Effector CD4-positive, alpha-beta T cell (primary cell): ENCODE data around the gene NBEA.
"Not testable (repeated sequence)": the region's sequence is repeated elsewhere in the genome, so short reads cannot be mapped to it uniquely, and the experiment has no call there.

Experiments
- DNase-seq: peaks from one replicate; pipeline ENCODE4 v3.0.0-alpha.2; 2020

Gene NBEA

GRCh38 chr13:35309706-35310105 lies 367.6 kb downstream of the NBEA start:
- no peak for DNase-seq

GRCh38 chr13:35332134-35332533 lies 390.1 kb downstream of the NBEA start:
- DNase-seq, result no peak

GRCh38 chr13:35333157-35333556 lies 391.1 kb downstream of the NBEA start:
- DNase-seq, result no peak

DNA sequence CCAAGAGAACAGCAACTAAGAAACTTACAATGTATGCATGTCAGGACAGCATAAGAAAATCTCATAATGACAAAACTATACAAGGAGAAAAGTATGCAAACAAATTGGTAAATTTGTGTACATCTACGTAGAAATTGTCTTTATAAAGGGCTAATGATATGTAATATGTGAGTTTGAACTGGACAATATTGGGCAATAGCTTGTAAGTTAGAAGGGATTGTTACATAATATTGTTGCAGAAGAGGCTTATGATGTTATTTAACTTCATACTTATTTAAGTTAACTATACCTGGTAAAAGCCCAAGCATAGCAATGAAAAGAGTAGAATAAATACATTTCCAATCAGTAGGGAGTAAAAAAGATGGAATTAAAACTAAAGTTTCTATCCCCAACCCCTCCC lies 400.4 kb downstream of the NBEA start:
- no peak for DNase-seq

DNA sequence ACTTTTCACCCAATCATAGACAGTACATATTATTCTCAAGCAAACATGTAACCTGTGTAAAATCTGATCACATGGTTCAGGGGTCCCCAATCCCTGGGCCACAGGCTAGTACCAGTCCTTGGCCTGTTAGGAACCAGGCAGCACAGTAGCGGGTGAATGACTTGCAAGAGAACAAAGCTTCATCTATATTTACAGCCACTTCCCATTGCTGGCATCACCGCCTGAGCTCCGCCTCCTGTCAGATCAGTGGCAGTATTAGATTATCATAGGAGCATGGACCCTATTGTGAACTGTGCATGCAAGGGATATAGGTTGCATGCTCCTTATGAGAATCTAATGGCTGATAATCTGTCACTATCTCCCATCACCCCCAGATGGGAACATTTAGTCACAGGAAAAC lies 401.3 kb downstream of the NBEA start:
- no peak for DNase-seq

DNA sequence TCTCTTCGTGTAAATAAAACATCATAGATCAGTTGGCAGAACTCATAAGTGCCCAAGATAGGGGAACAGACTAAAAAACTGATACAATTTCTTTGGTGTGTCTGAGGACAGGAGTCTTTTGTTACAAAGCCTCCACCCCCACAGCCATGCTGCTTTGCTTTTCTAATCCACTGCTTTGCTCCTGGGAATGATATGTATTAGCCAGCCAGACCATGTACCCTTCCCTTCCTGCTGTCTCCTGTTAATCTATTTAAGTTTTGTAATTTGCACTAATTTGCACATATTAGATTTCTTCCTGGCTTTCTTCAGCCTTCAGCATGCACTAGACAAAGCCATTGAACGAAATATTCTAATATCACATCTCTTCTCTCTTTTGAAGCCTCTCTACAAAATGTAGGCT lies 403.9 kb downstream of the NBEA start:
- no peak for DNase-seq

DNA sequence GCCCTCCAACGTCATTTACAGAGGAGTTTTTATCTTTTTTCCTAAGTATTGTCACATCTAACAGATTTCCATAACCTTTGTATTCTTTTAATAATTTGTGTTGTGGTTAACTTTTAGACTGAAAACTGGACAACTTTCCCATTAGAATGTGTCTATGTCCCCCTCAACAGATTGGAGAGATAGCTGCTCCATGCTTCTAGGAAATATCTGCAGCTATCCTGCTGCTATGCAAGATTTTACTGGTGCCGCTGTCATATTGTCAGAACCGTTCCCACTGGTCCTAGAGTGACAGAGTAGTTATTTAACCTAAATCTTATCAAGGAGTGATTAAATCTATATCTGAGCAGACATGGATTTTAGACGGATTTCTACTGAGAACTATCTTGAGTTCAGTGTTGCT lies 404.4 kb downstream of the NBEA start:
- DNase-seq, result no peak

DNA sequence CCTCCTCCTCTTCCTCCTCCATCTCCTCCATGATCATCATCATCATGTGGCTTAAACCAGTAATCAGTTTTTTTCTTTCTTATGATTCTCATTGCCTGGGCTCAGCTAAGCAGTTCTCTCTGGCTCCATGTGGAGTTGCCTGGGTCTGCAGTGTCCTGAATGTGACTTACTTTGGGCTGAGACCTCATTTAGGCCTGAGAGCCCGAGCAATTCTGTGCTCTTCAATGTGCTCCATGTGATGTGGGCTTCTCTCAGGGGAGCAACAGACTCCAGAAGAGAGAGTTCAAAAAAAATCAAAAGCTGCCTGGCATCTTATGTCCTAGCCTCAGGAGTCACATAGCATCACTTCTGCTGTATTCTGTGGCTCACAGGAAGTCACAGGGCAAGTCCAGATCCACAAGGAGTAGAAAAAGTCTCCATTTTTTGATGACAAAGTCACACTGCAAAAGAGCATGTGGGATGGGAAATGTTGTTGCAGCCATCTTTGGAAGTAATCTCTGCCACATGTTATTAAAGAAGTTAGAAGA lies 405.7 kb downstream of the NBEA start:
- DNase-seq, result no peak

- DNase-seq, result no peak
These were observed 407.0 kb downstream of the NBEA start for GRCh38 chr13:35349052-35349451.

- no peak for DNase-seq
These were observed 407.7 kb downstream of the NBEA start for GRCh38 chr13:35349673-35350278.

- no peak for DNase-seq
These were observed 412.2 kb downstream of the NBEA start for GRCh38 chr13:35354285-35354684.

GRCh38 chr13:35354882-35355281 lies 412.8 kb downstream of the NBEA start:
- DNase-seq, result no peak

GRCh38 chr13:35356572-35356971 lies 414.5 kb downstream of the NBEA start:
- DNase-seq, result no peak

DNA sequence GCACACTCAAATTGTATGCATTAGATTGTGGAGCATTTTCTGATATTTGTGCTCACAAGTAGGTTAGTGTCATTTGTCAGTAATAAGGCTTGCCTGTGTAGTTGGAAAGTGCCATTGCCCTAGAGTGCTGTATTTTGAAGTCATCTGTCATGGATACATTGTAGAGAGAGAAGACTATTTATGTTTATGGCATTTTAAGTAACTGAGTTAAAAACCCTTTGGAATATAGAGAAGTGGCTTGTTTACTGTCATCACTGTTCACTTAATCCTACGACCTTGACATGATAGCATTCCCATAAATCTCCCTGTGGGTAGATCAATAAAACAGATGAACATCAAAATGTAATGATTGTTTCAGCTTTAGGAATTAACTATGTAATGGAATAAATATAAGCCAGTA lies 423.8 kb downstream of the NBEA start:
- no peak for DNase-seq

DNA sequence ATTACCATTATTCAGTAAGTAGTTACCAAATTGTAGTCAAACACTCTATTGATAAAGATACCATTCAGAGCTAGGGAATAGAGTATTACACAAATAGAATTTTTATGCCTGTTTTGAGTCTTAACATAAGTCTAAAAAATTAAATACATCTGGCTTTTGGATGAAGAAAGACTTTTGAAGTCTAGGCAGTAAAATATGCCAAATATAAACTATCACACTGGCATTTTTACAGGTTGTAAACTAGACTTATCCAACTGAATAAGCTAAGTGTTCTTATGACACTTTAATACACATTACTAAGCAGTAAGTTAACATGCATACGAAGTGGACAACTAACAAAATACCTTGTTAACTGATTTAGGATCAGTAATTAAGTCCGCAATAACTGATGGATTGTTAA lies 425.5 kb downstream of the NBEA start:
- DNase-seq, result no peak

DNA sequence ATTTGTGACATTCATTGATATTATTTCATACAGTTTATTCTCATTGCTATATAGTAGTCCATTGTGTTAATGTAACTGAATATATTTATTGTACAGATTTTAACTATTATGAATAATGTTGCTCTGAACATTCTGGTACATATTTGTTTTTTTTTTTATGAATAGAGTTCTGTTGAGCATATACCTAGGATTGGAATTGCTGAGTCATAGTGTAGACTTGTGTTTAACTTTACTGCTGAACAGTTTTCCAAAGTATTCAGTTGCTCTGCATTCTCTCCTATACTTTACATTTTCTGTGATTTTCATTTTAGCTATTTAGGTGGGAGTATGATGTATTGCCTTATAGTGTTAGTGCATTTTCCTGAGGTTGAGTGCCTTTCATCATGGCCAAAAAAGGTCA lies 436.9 kb downstream of the NBEA start:
- no peak for DNase-seq

- no peak for DNase-seq
These were observed 437.6 kb downstream of the NBEA start for GRCh38 chr13:35379663-35380062.

DNA sequence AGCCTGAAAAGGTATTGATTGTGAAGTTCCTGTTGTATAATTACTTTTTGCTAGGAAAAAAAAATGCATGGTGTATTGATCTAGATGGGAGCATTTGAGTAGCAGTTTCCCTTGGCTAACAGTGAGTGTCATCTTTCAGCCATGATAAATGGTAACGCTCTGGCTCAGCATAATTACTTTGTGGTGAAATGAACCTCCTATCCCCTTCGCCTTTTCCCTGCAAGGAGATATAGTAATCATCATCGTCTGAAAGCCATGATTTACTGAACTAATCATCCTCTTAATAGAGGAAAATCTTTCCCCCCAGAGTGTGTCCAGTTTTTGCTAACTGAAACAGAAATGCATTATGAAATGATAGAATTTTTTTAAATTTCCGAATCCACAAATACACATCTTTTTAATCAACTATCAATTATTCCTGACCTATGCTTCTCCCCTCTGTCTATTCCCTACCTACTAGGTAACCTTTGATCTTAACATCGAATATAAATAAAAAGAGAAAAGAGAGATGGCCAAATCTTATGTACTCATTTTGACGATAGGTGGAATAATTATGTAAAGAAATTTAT lies 445.7 kb downstream of the NBEA start:
- no peak for DNase-seq

- no peak for DNase-seq
These were observed 446.6 kb downstream of the NBEA start for GRCh38 chr13:35388441-35389355.

DNA sequence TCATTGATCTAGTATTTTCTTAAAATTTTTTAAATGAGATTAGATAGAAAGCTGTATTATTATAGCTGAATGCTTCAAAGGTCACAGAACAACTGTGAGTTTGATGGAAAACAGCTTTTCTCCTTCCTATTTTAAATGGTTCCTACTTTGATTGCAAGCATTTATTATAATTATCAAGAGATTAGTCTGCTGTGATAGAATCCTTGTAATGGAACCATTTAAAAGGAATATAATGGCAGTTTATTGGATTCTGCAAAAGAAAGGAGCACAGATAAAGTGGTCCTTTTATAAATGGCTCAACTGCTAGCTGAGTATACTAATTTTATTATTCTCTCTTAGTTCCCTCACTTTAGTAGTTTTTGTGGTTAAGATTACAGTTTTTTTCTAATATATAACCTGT lies 447.5 kb downstream of the NBEA start:
- no peak for DNase-seq

DNA sequence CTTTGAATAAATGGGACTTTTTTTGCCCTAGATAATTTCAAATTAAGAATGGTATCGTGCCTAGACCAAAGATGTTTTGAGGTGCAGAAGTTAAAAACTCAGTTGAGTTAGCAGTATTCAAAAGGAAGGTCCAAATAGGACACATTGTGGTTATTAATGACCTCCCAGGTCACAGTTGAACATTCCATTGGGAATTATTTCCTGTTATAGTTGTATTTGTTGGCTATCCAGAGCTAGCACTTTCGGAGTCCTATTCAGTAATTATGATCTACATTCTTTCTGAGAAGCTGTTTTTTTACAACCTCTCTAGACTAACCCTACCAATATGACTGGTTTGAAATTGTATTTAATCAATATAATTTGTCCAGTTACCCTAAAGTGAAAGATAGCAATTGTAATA lies 450.7 kb downstream of the NBEA start:
- no peak for DNase-seq

GRCh38 chr13:35393886-35394285 lies 451.8 kb downstream of the NBEA start:
- no peak for DNase-seq

- DNase-seq, result not testable (repeated sequence)
These were observed 466.2 kb downstream of the NBEA start for GRCh38 chr13:35408285-35408684.
